Sigmoid colon (tissue), 7 donors: Measurements from ENCODE around the gene CAMTA1. TPM values are rescaled to one million over a fixed set of nuclear protein-coding genes. Genes with fewer than 3 reads are reported as not detected.

Experiments used
- DNase-seq: peaks from one replicate; pipeline ENCODE4 v3.0.0-alpha.2; 2019
- H3K27ac ChIP-seq, 4 donors: fragments of 200-600 bp; sonication (generic); one replicate each; pipeline ENCODE4 v1.5.1; 2016 to 2019; ENCODE audit warnings: mild to moderate bottlenecking in 1 of 4
- H3K27me3 ChIP-seq, 3 donors: fragments of 200-600 bp; sonication (generic); one replicate each; pipeline ENCODE4 v1.5.1; 2019; ENCODE audit warnings: mild to moderate bottlenecking in 1 of 3
- H3K36me3 ChIP-seq, 4 donors: fragments of 200-600 bp; sonication (generic); one replicate each; pipeline ENCODE4 v1.5.1; 2016 to 2019
- H3K4me1 ChIP-seq, 4 donors: fragments of 200-600 bp; sonication (generic); one replicate each; pipeline ENCODE4 v1.5.1; 2017 to 2019
- H3K4me3 ChIP-seq, 4 donors: fragments of 200-600 bp; sonication (generic); one replicate each; pipeline ENCODE4 v1.5.1; 2017 to 2019; ENCODE audit warnings: mild to moderate bottlenecking in 2 of 4, moderate library complexity in 1 of 4
- H3K9me3 ChIP-seq, 4 donors: fragments of 200-600 bp in 3 of 4; sonication (generic) in 3 of 4; one replicate each; pipeline versions ENCODE4 v1.5.1 to v1.6.1; 2013 to 2019
- EP300 ChIP-seq, 4 donors: sonication (generic); formaldehyde crosslinking; IDR thresholded peaks; one replicate each; pipeline ENCODE4 v1.6.1; 2017; ENCODE audit warnings: antibody characterized with exemption in 4 of 4
- POLR2A ChIP-seq, 2 donors: fragments of 450-650 bp; IDR thresholded peaks; one replicate each; pipeline ENCODE4 v1.6.1; 2016; ENCODE audit warnings: antibody characterized with exemption in 2 of 2, mild to moderate bottlenecking in 2 of 2, moderate library complexity in 2 of 2
- POLR2AphosphoS5 ChIP-seq, 4 donors: sonication (generic); formaldehyde crosslinking; IDR thresholded peaks; one replicate each; pipeline ENCODE4 v1.6.1; 2017; ENCODE audit warnings: antibody characterized with exemption in 4 of 4
- WGBS, 2 donors: extraction: QIAGEN DNeasy Blood & Tissue Kit; methylation state at CpG; one replicate each; pipeline ENCODE4 v1.1.7; 2013; 5-methylcytosine and 5-hydroxymethylcytosine counted together
- intact Hi-C: fragments of 100-400 bp; cut with DNase I; formaldehyde crosslinking; loops from one replicate; pipeline ENCODE4 v1.15.1; 2023
- polyA plus RNA-seq, 3 donors: library from polyadenylated mRNA; stranded (reverse); fragments of 200-250 nt; gene quantifications; one replicate each; pipeline ENCODE4 v1.2.3, GENCODE V29; 2013
- total RNA-seq, 4 donors: library from RNA; depleted of rRNA; stranded (reverse); fragments of >200 nt; gene quantifications; one replicate each; pipeline ENCODE4 v1.1.0, GENCODE V29; 2016
- TF ChIP-seq, protein P1 (sequence below), 4 experiments: fragments of 450-650 bp in 3 of 4; fragments of 200-600 bp in 1 of 4; IDR thresholded peaks; one replicate each; pipeline ENCODE4 v1.5.1; 2016 to 2019; ENCODE audit warnings: antibody characterized with exemption in 4 of 4, mild to moderate bottlenecking in 3 of 4, moderate library complexity in 2 of 4
- donor health status: healthy with polysubstance abuse.
- donor health status: Bipolar disorder and iron deficiency.
- donor health status: healthy.

CAMTA1 gene
- total and polyA plus RNA-seq, 7 donors = 97.9 to 196 (median 177) TPM

DNA sequence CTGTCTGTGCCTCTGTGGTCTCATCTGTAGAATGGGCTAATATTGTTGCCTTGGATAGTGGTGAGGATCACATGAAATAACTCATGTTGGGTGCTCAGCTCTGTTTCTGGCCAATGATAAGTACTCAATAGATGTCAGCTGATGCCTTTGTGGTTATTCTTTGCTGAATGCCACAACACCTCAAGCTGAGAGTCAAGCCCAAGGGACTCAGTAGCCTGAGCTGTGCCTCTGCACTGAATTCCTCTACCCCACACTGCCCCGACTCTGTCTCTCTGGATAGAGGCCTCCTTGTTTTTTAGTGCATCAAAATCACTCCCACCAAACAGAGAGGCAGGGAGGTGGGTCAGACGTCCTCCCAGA lies 789.8 kb downstream of the CAMTA1 start:
- DNase-seq = no peak
- intact Hi-C loops = no loop called here
- Histone ChIP-seq H3K27ac (no peak overlapping the region), H3K36me3 (no peaks in the 10 kb centered on the region), H3K4me3 (no peak overlapping the region), H3K4me1 (no peaks in the 10 kb centered on the region), H3K27me3 (no peaks in the 10 kb centered on the region), H3K9me3 (no peaks in the 10 kb centered on the region)
- WGBS, 2 donors = 74 to 87% methylated on average over 2 of the region's 2 CpGs
- TF ChIP-seq POLR2A (IDR thresholded peaks at IDR 0.05) (no peak), EP300 (IDR thresholded peaks at IDR 0.05) (no peak), POLR2AphosphoS5 (IDR thresholded peaks at IDR 0.05) (no peak)
- TF ChIP-seq, protein P1, sequence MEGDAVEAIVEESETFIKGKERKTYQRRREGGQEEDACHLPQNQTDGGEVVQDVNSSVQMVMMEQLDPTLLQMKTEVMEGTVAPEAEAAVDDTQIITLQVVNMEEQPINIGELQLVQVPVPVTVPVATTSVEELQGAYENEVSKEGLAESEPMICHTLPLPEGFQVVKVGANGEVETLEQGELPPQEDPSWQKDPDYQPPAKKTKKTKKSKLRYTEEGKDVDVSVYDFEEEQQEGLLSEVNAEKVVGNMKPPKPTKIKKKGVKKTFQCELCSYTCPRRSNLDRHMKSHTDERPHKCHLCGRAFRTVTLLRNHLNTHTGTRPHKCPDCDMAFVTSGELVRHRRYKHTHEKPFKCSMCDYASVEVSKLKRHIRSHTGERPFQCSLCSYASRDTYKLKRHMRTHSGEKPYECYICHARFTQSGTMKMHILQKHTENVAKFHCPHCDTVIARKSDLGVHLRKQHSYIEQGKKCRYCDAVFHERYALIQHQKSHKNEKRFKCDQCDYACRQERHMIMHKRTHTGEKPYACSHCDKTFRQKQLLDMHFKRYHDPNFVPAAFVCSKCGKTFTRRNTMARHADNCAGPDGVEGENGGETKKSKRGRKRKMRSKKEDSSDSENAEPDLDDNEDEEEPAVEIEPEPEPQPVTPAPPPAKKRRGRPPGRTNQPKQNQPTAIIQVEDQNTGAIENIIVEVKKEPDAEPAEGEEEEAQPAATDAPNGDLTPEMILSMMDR (IDR thresholded peaks at IDR 0.05) = no peak

DNA sequence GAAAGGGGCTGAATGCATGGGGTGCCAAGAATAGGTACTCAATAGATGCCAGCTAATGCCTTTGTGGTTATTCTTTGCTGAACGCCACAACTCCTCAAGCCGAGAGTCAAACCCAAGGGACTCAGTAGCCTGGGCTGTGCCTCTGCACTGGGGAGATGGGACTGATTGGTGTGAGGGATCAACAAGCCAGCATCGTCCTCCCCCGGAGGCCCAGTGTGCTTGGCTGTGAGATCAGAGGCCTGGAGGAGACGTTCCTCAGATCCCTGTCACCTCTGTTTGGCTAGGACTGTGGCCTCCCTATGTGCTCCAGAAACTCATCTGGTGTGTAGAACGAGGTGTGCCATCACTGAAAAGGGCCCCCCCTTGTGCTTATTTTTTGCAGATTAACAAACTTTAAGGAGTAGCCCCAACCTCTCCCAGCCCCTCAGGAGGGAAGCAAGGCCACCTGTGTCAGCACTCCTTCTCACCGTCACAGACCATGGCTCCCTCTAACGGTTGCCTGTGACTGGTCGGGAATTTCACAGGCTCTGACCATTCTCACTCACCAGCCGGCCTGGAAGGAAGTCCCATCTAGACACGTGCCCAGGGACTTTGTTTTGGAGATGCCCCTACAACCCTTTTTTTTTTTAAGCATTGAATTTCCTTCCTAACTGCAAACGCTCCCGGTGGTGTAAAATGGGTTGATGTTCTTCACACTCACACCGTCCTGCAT lies 791.8 kb downstream of the CAMTA1 start:
- H3K27ac ChIP-seq = no peak overlapping the region
- peak; percentile 52 for DNase-seq
- H3K36me3 ChIP-seq = no peaks in the 10 kb centered on the region
- no peak overlapping the region for H3K4me3 ChIP-seq
- intact Hi-C loops = no loop called here
- H3K9me3 ChIP-seq = no peaks in the 10 kb centered on the region
- TF ChIP-seq POLR2AphosphoS5 (IDR thresholded peaks at IDR 0.05) (no peak), POLR2A (IDR thresholded peaks at IDR 0.05) (no peak)
- no peaks in the 10 kb centered on the region for H3K27me3 ChIP-seq
- H3K4me1 ChIP-seq = no peaks in the 10 kb centered on the region
- WGBS, 2 donors = 62 to 76% methylated on average over 14 of the region's 14 CpGs

DNA sequence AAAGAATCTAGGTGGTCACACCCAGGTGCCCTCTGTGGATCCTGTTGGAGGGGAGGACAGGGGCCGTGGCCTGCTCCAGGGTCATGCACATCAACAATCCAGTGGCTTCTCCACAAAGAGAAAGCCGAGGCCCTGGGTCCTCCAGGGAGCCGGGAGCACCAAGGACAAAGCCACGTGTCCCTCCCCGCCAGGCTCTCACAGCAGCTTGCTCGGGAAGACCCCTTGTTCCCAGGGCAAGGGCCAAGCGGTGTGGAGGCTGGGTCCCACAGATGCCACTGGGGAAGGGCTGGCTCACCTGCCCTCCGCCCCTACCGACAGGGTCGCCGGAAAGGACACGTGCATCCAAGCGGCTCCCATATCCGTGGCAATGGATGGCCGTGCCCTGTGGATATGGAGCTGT lies 793.0 kb downstream of the CAMTA1 start:
- Histone ChIP-seq H3K4me3 (no peak overlapping the region), H3K27me3 (no peaks in the 10 kb centered on the region), H3K27ac (no peak overlapping the region), H3K4me1 (no peaks in the 10 kb centered on the region), H3K36me3 (no peaks in the 10 kb centered on the region), H3K9me3 (no peaks in the 10 kb centered on the region)
- 92 to 94% methylated on average over 15 of the region's 15 CpGs for WGBS, 2 donors
- peak; percentile 43 for DNase-seq
- TF ChIP-seq POLR2A (IDR thresholded peaks at IDR 0.05) = no peak
- TF ChIP-seq POLR2AphosphoS5 (IDR thresholded peaks at IDR 0.05) = no peak
- TF ChIP-seq EP300 (IDR thresholded peaks at IDR 0.05) = no peak
- TF ChIP-seq, protein P1 (IDR thresholded peaks at IDR 0.05) = no peak
- intact Hi-C loops = no loop called here

DNA sequence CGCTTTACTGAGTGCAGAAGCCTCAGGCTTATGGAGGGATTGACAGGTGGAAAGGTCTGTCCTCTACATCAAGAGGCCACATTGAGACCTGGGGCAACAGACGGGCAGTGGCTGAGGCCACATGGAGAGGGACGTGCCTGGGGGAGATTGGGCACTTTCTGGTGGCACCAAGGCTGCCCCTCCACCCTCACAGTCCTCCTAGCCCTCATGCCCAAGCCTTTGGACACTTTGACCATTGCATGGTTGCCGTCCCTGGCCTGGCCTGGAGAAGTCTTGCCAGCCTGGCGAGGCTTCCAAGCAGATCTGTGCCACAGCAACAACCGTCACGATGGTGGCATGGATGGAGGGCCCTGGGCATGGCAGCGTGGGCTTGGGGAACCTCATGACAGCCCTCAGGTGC lies 793.8 kb downstream of the CAMTA1 start:
- Histone ChIP-seq H3K4me3 (no peak overlapping the region), H3K27ac (no peak overlapping the region), H3K9me3 (no peaks in the 10 kb centered on the region), H3K36me3 (no peaks in the 10 kb centered on the region), H3K27me3 (no peaks in the 10 kb centered on the region), H3K4me1 (no peaks in the 10 kb centered on the region)
- TF ChIP-seq POLR2A (IDR thresholded peaks at IDR 0.05) (no peak), POLR2AphosphoS5 (IDR thresholded peaks at IDR 0.05) (no peak), EP300 (IDR thresholded peaks at IDR 0.05) (no peak)
- TF ChIP-seq, protein P1 (IDR thresholded peaks at IDR 0.05) = no peak
- DNase-seq = peak; percentile 52
- intact Hi-C loops = no loop called here
- 91 to 92% methylated on average over 8 of the region's 8 CpGs for WGBS, 2 donors

DNA sequence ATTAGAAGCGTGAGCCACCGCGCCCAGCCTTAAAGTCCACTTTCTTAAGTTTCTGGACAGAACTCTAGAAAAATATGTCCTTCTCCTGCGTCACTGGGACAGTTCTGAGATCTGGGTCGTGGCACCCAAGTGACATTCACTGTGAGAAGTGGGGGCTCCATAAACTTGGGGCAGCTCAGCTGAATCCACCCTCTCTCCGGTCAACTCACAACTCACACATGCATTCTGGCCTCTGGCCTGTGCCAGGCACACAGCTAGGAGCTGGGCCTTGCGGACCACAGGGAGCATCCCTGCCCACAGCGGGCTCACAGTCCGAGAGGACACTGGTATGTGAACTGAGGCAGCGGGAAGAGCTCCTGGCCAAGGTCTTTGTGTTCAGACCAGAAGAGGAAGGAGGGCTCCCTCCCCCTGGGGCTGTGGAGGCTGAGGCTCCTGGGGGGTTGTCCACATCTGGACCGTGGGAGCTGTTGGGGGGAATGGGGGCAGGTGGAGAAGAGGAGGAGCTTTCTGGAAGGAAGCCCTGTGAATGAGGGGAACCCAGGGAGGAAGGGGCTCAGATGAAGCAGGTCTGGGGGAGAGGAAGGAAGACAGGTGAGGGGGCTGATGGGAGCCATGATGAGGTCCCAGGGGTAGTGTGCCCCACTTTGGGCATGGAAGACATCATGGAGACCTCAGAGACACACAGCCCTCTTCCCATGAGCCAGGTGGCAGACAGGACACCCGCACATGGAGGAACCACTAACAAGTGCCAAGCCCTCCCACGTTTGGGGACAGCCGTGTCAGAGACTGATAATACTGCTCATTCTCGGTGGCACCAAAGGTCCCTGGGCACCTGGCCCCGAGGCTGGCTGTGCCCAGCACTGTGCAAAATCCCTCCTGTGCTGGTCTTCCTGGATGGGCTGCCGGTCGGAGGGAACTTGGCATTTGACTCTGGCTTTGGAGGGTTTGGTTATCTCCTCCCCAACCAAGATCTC lies 794.9 kb downstream of the CAMTA1 start:
- no peaks in the 10 kb centered on the region for H3K27me3 ChIP-seq
- H3K27ac ChIP-seq = no peak overlapping the region
- no peaks in the 10 kb centered on the region for H3K4me1 ChIP-seq
- H3K4me3 ChIP-seq = no peak overlapping the region
- no peaks in the 10 kb centered on the region for H3K36me3 ChIP-seq
- intact Hi-C loops = no loop called here
- peak; percentile 60 for DNase-seq
- H3K9me3 ChIP-seq = no peaks in the 10 kb centered on the region
- TF ChIP-seq EP300 (IDR thresholded peaks at IDR 0.05) (no peak), POLR2A (IDR thresholded peaks at IDR 0.05) (no peak), POLR2AphosphoS5 (IDR thresholded peaks at IDR 0.05) (no peak)
- TF ChIP-seq, protein P1 (IDR thresholded peaks at IDR 0.05) = no peak
- 80 to 87% methylated on average over 18 of the region's 18 CpGs for WGBS, 2 donors
